B cell (primary cell): Measurements from ENCODE around the gene NHS. TPM values are rescaled to one million over a fixed set of nuclear protein-coding genes. Genes with fewer than 3 reads are reported as not detected.

Source experiments
- ATAC-seq: fragments of 200-7000 bp; cut with Tn5 transposase; one replicate; pipeline ENCODE4 v1.10.0; 2021; ENCODE audit warnings: low read depth, mild to moderate bottlenecking, moderate number of reproducible peaks, moderate library complexity
- CTCF ChIA-PET: fragments of 350-600 bp; sonication (Branson Sonifier 250); formaldehyde crosslinking; loops from one replicate; lab custom pipeline; 2021; ENCODE audit warnings: antibody characterized with exemption, inconsistent platforms; lab: Charles Lee
- POLR2A ChIA-PET: fragments of 350-600 bp; sonication (Branson Sonifier 250); formaldehyde crosslinking; loops from one replicate; lab custom pipeline; 2021; ENCODE audit warnings: antibody characterized with exemption; lab: Charles Lee
- DNase-seq: peaks from one replicate; pipeline ENCODE4 v3.0.0; 2013
- H2AFZ ChIP-seq: 2 replicates; pipeline ENCODE4 v1.6.1; 2012; ENCODE audit warnings: mild to moderate bottlenecking, low read depth, low read length; ENCODE audit not compliant: insufficient read depth, poor library complexity, severe bottlenecking
- H3K27ac ChIP-seq, 2 donors: 1 replicate in 1 of 2; 2 replicates in 1 of 2; pipeline ENCODE4 v1.5.1; 2012 to 2013; ENCODE audit warnings: low read length in 2 of 2, mild to moderate bottlenecking in 2 of 2, moderate library complexity in 1 of 2
- H3K27me3 ChIP-seq, 4 experiments: fragments of 200-600 bp in 1 of 4; sonication (generic) in 1 of 4; replicated peaks in 1 of 4; 1 replicate in 2 of 4; 2 replicates in 2 of 4; pipeline versions ENCODE4 v1.6.1 to v1.7.0; 2013 to 2016; ENCODE audit warnings: low read length in 3 of 4, mild to moderate bottlenecking in 2 of 4, mixed read lengths in 1 of 4, moderate library complexity in 1 of 4; ENCODE audit not compliant: insufficient read depth in 4 of 4, control insufficient read depth in 3 of 4; ENCODE audit errors: control extremely low read depth in 1 of 4
- H3K36me3 ChIP-seq, 2 experiments: replicated peaks in 1 of 2; 1 replicate in 1 of 2; 2 replicates in 1 of 2; pipeline versions ENCODE4 v1.6.1 to v1.7.1; 2013; ENCODE audit warnings: low read length in 1 of 2; ENCODE audit not compliant: insufficient read depth in 2 of 2, control insufficient read depth in 1 of 2; ENCODE audit errors: control extremely low read depth in 1 of 2, extremely low read depth in 1 of 2
- H3K4me1 ChIP-seq, 2 donors: fragments of 200-600 bp in 1 of 2; sonication (generic) in 1 of 2; 1 replicate in 1 of 2; 2 replicates in 1 of 2; pipeline versions ENCODE4 v1.5.1 to v1.6.1; 2013 to 2017; ENCODE audit warnings: low read length in 2 of 2; ENCODE audit not compliant: control insufficient read depth in 2 of 2, insufficient read depth in 2 of 2
- H3K4me2 ChIP-seq: replicated peaks from 2 replicates; pipeline ENCODE3; 2012; ENCODE audit warnings: mild to moderate bottlenecking, low read depth, low read length; ENCODE audit not compliant: poor library complexity, severe bottlenecking
- H3K4me3 ChIP-seq, 5 experiments: fragments of 200-600 bp in 1 of 5; sonication (generic) in 1 of 5; 1 replicate in 3 of 5; 2 replicates in 2 of 5; pipeline versions ENCODE4 v1.5.1 to v1.7.0; 2011 to 2016; ENCODE audit warnings: low read length in 4 of 5, mild to moderate bottlenecking in 4 of 5, low read depth in 2 of 5, control low read depth in 1 of 5, moderate library complexity in 1 of 5; ENCODE audit not compliant: insufficient read depth in 1 of 5; ENCODE audit errors: control extremely low read depth in 1 of 5, extremely low read depth in 1 of 5
- H3K79me2 ChIP-seq: fragments of 200-600 bp; sonication (generic); one replicate; pipeline ENCODE4 v1.6.0; 2016; ENCODE audit warnings: low read length; ENCODE audit not compliant: control insufficient read depth, insufficient read depth
- H3K9ac ChIP-seq: fragments of 200-600 bp; sonication (generic); 2 replicates; pipeline ENCODE4 v1.6.1; 2017; ENCODE audit warnings: mild to moderate bottlenecking, low read length, moderate library complexity
- H3K9me3 ChIP-seq, 3 donors: one replicate each; pipeline versions ENCODE4 v1.6.1 to v1.7.1; 2013; ENCODE audit warnings: low read length in 2 of 3; ENCODE audit not compliant: control insufficient read depth in 2 of 3, insufficient read depth in 1 of 3; ENCODE audit errors: control extremely low read depth in 1 of 3
- H4K20me1 ChIP-seq: 2 replicates; pipeline ENCODE4 v1.6.0; 2012; ENCODE audit warnings: mild to moderate bottlenecking, low read length; ENCODE audit not compliant: insufficient read depth, control insufficient read depth, poor library complexity, severe bottlenecking
- H3K27ac Mint-ChIP-seq: one replicate; pipeline ENCODE4 v1.8.0; 2021; ENCODE audit warnings: mixed read lengths
- H3K27me3 Mint-ChIP-seq: one replicate; pipeline ENCODE4 v1.8.0; 2021; ENCODE audit warnings: mixed read lengths
- H3K4me1 Mint-ChIP-seq: one replicate; pipeline ENCODE4 v1.8.0; 2021; ENCODE audit warnings: mixed read lengths
- H3K4me3 Mint-ChIP-seq: one replicate; pipeline ENCODE4 v1.8.0; 2021; ENCODE audit warnings: mixed read lengths
- H3K9me3 Mint-ChIP-seq: one replicate; pipeline ENCODE4 v1.8.0; 2022; ENCODE audit warnings: mixed read lengths; ENCODE audit not compliant: insufficient read depth
- EZH2 ChIP-seq: IDR thresholded peaks from 2 replicates; pipeline ENCODE4 v1.6.1; 2012; ENCODE audit warnings: borderline replicate concordance, low read depth, mild to moderate bottlenecking, moderate library complexity, low read length; ENCODE audit not compliant: insufficient read depth, poor library complexity, severe bottlenecking
- WGBS: methylation state at CpG from one replicate; pipeline ENCODE4 v1.1.5; 2013; ENCODE audit warnings: missing lambda C conversion rate; ENCODE audit not compliant: insufficient coverage; 5-methylcytosine and 5-hydroxymethylcytosine counted together
- intact Hi-C: fragments of 100-400 bp; cut with micrococcal nuclease; formaldehyde crosslinking; loops from one replicate; pipeline ENCODE4 v1.10.0; 2022
- polyA plus RNA-seq: library from polyadenylated mRNA; depleted of rRNA; stranded (reverse); fragments of >200 nt; gene quantifications from 2 replicates; pipeline ENCODE4 v1.2.3, GENCODE V29; 2012
- total RNA-seq, 2 donors: library from RNA; stranded (reverse); fragments of 120-200 nt in 1 of 2; gene quantifications; 1 replicate in 1 of 2; 2 replicates in 1 of 2; pipeline versions ENCODE4 v1.2.3 to v1.2.4, GENCODE V29; 2013 to 2022
- TF ChIP-seq, protein P1 (sequence below): fragments of 200-600 bp; IDR thresholded peaks from one replicate; pipeline ENCODE4 v1.8.0; 2022; ENCODE audit warnings: antibody characterized with exemption, mild to moderate bottlenecking

Gene NHS
- total and polyA plus RNA-seq, 2 donors (not counting 1 experiment from before 2014, with no cell fraction given) = not detected

DNA sequence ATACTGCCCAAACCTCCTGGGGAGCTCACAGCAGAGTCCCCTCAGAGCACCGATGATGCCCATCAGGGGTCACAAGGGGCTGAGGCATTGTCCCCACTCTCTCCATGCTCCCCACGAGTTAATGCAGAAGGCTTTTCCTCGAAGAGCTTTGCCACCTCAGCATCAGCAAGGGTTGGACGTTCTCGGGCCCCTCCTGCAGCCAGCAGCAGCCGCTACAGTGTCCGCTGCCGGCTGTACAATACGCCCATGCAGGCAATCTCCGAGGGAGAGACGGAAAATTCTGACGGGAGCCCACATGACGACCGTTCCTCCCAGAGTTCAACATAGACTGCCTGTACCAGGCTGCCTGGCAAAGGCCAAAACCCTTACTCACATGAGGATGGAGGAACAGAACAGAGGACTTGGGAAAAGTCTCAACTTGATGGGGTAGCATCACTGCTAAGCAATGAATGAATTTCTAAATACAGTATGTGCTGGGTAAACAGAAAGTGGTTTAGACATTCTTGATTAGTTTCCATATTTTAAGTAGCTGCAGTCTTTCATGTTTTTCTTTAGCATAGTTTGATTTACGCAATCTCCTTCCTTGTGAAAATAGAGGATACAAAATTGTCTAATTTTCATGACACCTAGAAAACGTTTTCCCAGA lies 357.3 kb downstream of the NHS start:
- H3K36me3 ChIP-seq = no peaks in the 10 kb centered on the region
- TF ChIP-seq EZH2 = no peak
- TF ChIP-seq, protein P1, sequence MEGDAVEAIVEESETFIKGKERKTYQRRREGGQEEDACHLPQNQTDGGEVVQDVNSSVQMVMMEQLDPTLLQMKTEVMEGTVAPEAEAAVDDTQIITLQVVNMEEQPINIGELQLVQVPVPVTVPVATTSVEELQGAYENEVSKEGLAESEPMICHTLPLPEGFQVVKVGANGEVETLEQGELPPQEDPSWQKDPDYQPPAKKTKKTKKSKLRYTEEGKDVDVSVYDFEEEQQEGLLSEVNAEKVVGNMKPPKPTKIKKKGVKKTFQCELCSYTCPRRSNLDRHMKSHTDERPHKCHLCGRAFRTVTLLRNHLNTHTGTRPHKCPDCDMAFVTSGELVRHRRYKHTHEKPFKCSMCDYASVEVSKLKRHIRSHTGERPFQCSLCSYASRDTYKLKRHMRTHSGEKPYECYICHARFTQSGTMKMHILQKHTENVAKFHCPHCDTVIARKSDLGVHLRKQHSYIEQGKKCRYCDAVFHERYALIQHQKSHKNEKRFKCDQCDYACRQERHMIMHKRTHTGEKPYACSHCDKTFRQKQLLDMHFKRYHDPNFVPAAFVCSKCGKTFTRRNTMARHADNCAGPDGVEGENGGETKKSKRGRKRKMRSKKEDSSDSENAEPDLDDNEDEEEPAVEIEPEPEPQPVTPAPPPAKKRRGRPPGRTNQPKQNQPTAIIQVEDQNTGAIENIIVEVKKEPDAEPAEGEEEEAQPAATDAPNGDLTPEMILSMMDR = no peak
- peaks cover 13% of the 10 kb centered on the region for H3K27me3 Mint-ChIP-seq
- intact Hi-C loops = loop anchor here (10.0 kb wide), 3 partner anchors 623 to 1017 kb away; partner anchors contain the start of genes CTPS2, RS1, SCML2 and SYAP1
- H4K20me1 ChIP-seq = no peaks in the 10 kb centered on the region
- no peaks in the 10 kb centered on the region for H3K27me3 ChIP-seq
- H3K79me2 ChIP-seq = no peaks in the 10 kb centered on the region
- no CpG with 5 or more reads among the region's 16 CpGs for WGBS
- no peaks in the 10 kb centered on the region for H3K9me3 Mint-ChIP-seq
- peaks cover 0 to 5% of the 10 kb centered on the region in 2 donors for H3K4me1 ChIP-seq
- no peak overlapping the region for H2AFZ ChIP-seq
- H3K4me3 Mint-ChIP-seq = no peak overlapping the region
- H3K4me2 ChIP-seq = no peak overlapping the region
- H3K27ac Mint-ChIP-seq = no peak overlapping the region
- POLR2A ChIA-PET = no interaction called here
- H3K4me1 Mint-ChIP-seq = peaks cover 3% of the 10 kb centered on the region
- CTCF ChIA-PET = no interaction called here
- DNase-seq (no peak), ATAC-seq (no peak)
- H3K4me3 ChIP-seq = no peak overlapping the region
- no peak overlapping the region for H3K9ac ChIP-seq
- no peaks in the 10 kb centered on the region for H3K9me3 ChIP-seq
- H3K27ac ChIP-seq = no peak overlapping the region

- ChIA-PET CTCF (no interaction called here), POLR2A (no interaction called here)
- Histone ChIP-seq H3K4me3 (no peak overlapping the region), H3K4me2 (no peak overlapping the region), H2AFZ (no peak overlapping the region), H4K20me1 (no peaks in the 10 kb centered on the region), H3K27me3 (no peaks in the 10 kb centered on the region), H3K79me2 (no peaks in the 10 kb centered on the region), H3K27ac (no peak overlapping the region), H3K36me3 (no peaks in the 10 kb centered on the region), H3K9ac (no peak overlapping the region), H3K4me1 (peaks cover 6 to 12% of the 10 kb centered on the region in 2 donors), H3K9me3 (no peaks in the 10 kb centered on the region)
- DNase-seq (no peak), ATAC-seq (no peak)
- 83% methylated on average over 1 of the region's 5 CpGs for WGBS
- Mint-ChIP-seq H3K9me3 (no peaks in the 10 kb centered on the region), H3K4me1 (peaks cover 16% of the 10 kb centered on the region), H3K27ac (no peak overlapping the region), H3K27me3 (peaks cover 6% of the 10 kb centered on the region), H3K4me3 (no peak overlapping the region)
- TF ChIP-seq, protein P1 = no peak
- TF ChIP-seq EZH2 = no peak
- intact Hi-C loops = loop anchor here (5.0 to 10.0 kb wide), 5 partner anchors 619 to 1607 kb away; partner anchors contain the start of genes CTPS2, PDHA1, PHKA2 and RS1
Observed at GRCh38 chrX:17735406-17735805, 360.4 kb downstream of the NHS start.
